Forelimb muscle (tissue), 1 donor: ENCODE measurements around the gene SLC1A4. TPM values are rescaled to one million over a fixed set of nuclear protein-coding genes. Genes with fewer than 3 reads are reported as not detected.
"Not testable (repeated sequence)": the region's sequence is repeated elsewhere in the genome, so short reads cannot be mapped to it uniquely, and the experiment has no call there.

ENCODE experiments used
- DNase-seq: peaks from one replicate; pipeline ENCODE4 v3.0.0-alpha.2; 2013; ENCODE audit warnings: low read depth
- polyA plus RNA-seq: library from polyadenylated mRNA; unstranded; fragments of 120-200 nt; gene quantifications from one replicate; pipeline ENCODE4 v1.2.1, GENCODE V29; 2013; ENCODE audit not compliant: insufficient read length

SLC1A4 gene
- polyA plus RNA-seq, 1 donor = 14.3 TPM

- no peak for DNase-seq
Observed at GRCh38 chr2:64992218-64992617, 3.0 kb downstream of the SLC1A4 start.

GRCh38 chr2:64992990-64993389 is 3.8 kb downstream of the SLC1A4 start:
- no peak for DNase-seq

GRCh38 chr2:64995041-64995440 is 5.8 kb downstream of the SLC1A4 start:
- no peak for DNase-seq

DNA sequence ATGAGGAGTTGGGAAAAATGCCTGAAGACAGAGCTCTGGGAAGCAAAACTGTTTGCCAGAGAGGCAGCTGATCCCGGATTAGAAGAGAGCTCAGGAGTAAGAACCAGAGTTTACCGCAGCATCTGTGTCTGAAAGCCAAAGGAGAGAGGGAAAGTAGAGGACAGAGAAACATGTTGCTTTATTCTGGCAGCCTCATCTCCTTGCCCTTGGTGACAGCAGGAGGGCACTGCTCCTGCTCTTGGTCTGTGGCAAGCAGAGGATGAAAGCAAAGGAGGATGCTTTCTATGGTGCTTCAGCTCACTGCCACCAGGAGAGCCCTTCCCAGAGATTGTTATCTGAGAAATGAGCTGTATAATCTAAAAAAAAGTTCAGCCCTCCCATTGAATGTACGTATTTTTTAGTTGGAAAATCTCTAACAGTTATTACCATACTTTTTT is 7.7 kb downstream of the SLC1A4 start:
- no peak for DNase-seq

DNA sequence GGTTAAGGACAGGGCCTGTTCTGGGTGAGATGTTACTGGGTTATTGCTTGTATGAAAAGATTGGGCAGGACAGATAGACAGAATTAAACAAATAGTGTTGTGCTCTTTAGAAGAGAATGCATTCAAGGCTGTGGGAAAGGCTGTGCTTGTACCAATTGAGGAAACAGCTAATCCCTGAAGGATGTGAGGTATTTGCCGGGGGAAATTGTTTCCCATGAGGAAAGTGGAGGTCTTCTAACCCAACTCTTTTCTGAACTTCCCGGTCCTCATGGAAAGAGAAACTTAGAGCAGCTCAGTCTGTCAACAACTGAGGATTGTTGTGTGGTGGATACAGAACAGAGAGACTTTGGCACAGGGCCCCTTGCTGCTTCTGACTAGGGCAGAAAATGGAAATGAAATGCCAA is 9.5 kb downstream of the SLC1A4 start:
- no peak for DNase-seq

- no peak for DNase-seq
Observed at GRCh38 chr2:64999754-65000153, 10.6 kb downstream of the SLC1A4 start.

- DNase-seq = no peak
Observed at GRCh38 chr2:65000644-65001043, 11.4 kb downstream of the SLC1A4 start.

DNA sequence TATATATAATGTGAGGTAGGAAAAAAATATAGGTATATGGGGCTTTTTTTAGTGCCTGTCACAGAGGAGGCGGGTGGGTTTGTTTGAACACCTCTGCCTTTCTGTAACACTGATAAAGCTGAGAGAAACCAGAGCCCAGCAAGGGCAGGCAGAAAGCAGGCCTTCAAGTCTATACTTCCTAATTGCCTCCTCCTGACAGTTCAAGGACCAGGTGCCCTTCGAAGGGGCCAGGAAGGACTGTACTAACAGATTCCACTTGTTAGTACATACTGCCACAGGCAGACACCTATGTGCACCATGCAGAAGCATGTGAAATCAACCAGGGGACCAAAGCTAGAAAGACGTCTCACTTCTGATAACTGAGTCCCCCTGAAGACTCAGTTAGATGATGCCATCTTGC is 13.8 kb downstream of the SLC1A4 start:
- no peak for DNase-seq

- not testable (repeated sequence) for DNase-seq
Observed at GRCh38 chr2:65004232-65004631, 15.0 kb downstream of the SLC1A4 start.

DNA sequence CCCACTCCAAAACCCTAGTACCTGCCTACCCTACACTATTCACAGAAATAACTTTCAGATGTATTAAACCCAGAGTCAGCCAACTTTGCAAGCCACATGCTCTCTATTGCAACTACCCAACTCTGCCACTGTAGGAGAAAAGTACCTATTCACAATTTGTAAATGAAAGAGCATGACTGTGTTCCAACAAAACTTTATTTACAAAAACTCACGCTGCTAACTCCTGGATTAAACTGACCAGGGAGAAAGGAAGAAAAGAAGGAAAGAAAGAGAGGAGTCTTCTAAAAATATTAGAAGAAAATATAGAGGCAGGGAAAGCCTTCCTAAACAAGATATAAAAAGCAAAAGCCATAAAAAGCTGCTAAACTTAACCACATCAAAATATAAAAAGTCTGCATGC is 24.6 kb downstream of the SLC1A4 start:
- no peak for DNase-seq

DNA sequence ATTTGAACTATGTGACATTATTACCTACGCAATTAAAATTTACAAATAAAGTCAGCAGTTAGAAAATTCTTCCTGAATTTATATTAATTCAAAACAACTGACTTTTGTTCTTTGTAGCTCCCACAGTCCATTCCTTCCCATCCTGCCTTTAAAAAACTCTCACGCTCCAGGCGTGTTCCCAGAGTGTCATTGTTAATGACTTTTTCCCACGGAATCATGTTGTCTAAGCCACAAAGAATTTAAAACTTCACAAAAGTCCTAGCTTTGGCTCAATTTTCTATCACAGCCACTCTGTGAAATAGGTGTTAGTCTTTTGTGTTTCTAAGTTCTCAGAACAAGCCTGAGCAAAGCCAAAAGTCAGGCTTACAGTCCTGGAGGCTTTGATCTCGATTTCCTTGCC is 26.5 kb downstream of the SLC1A4 start:
- DNase-seq = no peak

- DNase-seq = no peak
Observed at GRCh38 chr2:65016789-65017188, 27.6 kb downstream of the SLC1A4 start.

GRCh38 chr2:65017335-65017734 is 28.1 kb downstream of the SLC1A4 start:
- no peak for DNase-seq

DNA sequence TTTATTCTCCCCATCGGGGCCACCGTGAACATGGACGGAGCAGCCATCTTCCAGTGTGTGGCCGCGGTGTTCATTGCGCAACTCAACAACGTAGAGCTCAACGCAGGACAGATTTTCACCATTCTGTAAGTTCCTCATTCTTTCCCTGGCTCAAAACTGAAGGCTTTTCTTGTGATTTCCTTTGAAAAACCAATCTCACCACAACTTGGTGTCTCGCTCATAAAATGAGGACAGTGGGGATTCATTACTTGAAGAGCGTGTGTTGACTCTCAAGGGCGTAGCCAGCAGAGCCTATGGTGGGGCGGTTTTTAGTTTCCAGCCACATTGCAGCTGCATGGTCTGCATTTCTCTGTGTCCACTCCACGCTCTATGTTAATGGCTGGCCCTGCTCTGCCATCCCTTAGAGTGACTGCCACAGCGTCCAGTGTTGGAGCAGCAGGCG is 29.0 kb downstream of the SLC1A4 start:
- DNase-seq = no peak

GRCh38 chr2:65019010-65019409 is 29.8 kb downstream of the SLC1A4 start:
- no peak for DNase-seq

GRCh38 chr2:65019675-65020195 is 30.5 kb downstream of the SLC1A4 start:
- no peak for DNase-seq

DNA sequence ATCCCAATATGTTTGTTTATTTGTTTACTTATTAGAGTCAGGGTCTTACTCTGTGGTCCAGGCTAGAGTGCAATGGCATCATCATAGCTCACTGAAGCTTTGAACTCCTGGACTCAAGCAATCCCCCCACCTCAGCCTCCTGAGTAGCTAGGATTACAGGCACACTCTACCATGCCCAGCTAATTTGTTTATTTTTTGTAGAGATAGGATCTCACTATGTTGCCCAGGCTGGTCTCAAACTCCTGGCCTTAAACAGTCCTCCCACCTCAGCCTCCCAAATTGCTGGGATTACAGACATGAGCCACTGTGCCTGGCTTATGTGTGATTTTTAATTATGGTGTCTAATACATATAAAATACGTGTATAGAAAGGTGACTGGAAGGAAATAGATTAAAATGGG is 31.1 kb downstream of the SLC1A4 start:
- DNase-seq = not testable (repeated sequence)

GRCh38 chr2:65020943-65021528 is 31.8 kb downstream of the SLC1A4 start:
- DNase-seq = no peak

DNA sequence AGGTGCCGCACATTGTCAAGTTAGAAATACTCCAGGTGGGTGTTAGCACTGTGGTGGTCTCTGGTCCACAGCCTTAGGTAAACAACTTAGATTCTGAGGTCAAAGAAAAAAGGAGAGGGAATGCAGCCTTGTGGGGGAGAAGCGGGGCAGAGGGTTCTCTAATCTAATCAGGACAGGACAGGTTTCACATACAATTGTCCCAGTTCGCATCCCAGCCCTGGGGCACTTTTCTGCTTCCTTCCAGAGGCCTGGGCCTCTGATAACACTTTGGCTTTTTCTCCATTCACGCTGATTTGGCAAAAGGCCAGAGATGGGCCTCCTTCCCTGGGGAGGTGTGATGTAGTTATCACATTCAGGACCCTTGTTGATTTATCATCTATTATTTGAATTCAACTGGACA is 32.5 kb downstream of the SLC1A4 start:
- no peak for DNase-seq

DNA sequence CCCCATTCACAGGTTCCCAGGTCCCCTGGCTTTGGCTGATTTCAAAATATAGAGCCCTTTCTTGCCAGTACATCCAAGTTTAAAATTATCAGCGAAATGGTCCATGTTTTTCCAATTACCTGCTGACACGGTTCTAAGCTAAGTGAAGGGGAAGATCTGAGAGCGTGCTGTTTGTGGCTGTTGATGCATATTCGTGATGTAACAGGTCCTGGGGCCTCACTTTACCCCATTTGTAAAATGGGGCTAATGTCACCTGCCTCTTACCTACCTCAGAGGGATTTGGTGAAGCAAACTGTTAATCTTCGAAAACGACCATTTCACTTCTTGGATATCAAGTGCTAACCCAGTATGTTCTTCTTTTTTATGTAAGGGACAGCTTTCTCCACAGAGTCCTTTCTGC is 33.0 kb downstream of the SLC1A4 start:
- DNase-seq = no peak

- no peak for DNase-seq
Observed at GRCh38 chr2:65023742-65024141, 34.5 kb downstream of the SLC1A4 start.

- DNase-seq = no peak
Observed at GRCh38 chr2:65024149-65024829, 35.1 kb downstream of the SLC1A4 start.

DNA sequence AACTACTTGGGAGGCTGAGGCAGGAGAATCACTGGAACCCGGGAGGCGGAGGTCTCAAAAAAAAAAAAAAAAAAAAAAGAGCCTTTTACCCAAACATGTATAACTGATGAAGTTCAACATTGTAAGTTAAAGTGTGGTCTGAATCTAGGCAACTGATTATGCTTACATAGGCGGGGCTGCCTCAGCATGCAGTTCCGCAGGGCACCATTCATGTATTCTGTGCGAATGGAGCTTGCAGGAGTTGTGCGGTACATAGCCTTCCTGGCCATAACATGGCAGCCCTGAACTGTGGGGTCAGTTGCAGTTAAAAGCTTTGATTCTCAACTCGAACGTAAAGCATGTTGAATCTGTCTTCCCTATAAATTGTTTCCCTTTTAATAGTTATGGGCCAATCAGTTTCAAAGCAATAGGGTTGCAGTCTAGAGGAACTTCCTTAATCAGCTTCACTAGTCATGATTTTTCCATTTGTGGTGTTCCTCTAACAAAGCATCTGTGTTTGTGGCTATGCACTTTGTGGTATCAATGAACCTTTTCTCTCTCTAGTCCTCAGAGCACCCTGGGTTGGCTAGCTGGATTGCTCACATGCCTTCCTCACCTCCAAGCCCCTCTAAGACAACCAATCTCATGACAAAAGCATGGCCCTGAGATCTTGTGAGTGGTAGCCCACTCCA is 36.4 kb downstream of the SLC1A4 start:
- DNase-seq = no peak
